NOMO-1 treated with dmso at 0.1 percent for 144 hours (cell line): ENCODE data around the gene IL32.
"Not testable (repeated sequence)": the region's sequence is repeated elsewhere in the genome, so short reads cannot be mapped to it uniquely, and the experiment has no call there.

ENCODE experiments used
- DNase-seq: peaks from one replicate; lab custom pipeline; 2025; ENCODE audit not compliant: unreplicated experiment; lab: John Stamatoyannopoulos, UW

Gene IL32

DNA sequence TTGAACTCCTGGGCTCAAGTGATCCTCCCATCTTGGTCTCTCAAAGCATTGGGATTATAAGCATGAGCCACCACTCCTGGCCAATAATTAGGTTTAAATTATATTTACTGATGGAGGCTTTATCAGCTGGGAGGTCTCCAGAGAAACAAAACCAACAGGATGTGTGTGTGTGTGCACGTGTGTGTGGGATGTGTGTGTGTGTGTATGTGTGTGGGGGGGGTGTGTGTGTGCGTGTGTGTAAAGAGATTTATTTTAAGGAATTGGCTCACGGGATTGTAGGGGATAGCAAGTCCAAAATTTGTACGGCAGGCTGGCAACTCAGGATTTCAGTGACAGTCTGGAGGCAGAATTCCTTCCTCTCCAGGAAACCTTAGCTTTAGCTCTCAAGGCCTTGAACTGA lies 14.4 kb upstream of the IL32 start:
- DNase-seq, result no peak

DNA sequence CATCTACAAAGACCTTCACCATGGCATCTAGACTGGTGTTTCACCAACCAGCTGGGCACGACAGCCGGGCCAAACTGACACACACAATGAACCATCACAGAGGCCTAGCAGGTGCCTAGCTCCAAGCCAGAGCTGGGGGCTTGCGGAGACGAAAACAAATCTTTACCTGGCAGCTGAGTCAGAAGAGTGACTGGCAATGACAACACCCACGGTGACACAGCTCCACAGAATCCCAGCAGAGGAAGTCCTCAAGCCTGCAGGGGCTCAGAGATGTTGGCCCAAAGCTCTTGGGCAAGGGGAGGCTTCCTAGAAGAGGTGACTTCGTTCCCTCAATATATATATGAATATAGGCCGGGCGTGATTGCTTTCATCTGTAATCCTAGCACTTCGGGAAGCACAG lies 13.9 kb upstream of the IL32 start:
- no peak for DNase-seq

DNA sequence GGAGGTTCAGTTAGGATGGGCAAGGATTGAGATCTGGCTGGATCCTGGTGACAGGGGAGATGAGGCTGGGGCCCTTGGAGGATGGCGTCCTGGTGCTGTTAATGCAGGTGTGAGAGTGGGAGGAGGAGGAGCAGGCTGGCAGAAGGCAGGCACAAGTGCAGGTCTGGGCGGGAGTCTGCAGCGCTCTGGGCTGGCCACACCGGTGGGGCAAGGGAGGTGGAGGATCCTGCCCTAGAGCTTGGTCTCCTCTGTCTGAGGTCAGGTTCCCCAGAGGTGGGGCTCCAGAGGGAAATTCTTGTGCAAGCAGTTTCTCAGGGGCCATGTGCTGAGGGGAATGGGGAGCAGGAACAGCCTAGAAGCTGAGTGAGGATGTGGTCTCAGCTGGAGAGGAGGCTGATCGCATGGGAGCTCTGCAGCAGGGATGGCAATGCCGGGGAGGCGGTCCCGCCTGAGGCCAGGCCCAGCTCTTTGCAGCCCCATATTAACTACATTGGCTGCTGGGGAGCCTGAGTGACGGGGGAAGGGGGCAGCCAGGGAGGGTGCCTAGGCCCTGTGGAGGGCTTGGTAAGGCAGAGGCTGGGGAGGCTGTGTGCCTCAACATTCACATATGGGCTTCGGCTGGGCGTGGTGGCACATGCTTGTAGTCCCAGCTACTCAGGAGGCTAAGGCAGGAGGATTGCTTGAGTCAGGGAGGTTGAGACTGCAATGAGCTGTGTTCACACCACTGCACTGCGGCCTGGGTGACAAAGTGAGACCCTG lies 12.7 kb upstream of the IL32 start:
- DNase-seq, result not testable (repeated sequence)

DNA sequence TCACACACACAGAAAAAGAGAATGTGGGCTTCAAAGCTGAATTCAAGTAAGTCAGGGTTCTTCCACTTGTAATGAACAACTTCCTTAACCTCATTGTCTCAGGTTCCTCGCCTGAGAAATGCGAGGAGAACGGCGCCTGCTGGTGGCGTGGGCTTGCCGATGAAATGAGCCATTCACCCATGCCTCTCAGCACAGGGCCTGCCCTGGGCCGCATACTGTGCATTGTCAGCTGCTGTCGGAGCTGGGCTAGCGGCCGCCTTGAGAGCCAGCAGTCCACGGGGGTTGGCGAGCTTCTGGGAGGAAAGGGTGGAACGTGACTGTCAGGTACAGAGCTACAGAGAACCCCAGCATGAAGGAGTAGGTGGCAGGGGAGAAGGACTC lies 12.1 kb upstream of the IL32 start:
- DNase-seq, result not testable (repeated sequence)

DNA sequence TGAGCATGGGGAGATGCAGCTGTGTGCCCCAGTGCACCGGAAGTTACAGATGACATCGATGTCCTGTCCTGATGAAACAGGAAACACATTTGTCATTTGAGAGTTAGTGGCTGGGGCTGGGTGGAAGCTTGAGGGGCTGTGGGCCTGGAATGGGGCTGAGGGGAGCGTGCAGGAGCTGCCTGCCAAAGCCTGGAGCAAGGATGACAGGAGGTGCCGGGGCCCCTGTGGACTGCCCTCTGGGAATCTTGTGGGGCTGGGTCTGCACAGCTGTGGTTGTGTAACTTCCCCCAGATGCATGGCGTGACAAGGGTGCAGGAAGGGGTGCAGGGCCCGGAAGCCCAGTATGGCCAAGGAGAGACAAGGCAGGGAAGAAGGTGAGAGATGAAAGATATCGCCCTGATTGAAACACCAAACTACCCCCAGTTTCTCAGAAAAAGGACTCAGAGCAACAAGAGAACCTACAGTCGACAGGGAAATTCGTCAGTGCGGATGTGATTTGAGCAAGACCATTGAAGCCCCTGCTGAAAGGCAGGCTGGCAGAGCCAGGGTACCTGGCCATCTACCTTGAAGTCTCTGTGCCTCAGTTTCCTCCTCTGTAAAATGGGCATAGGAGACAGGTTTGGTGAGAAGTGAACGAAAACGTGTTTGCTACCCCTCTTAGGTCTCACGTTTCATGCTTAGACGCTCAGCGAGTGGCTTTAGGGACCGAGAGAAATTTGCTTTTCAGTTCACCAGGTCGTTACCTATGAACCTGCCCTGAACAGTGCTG lies 10.3 kb upstream of the IL32 start:
- DNase-seq, result peak; percentile 54

DNA sequence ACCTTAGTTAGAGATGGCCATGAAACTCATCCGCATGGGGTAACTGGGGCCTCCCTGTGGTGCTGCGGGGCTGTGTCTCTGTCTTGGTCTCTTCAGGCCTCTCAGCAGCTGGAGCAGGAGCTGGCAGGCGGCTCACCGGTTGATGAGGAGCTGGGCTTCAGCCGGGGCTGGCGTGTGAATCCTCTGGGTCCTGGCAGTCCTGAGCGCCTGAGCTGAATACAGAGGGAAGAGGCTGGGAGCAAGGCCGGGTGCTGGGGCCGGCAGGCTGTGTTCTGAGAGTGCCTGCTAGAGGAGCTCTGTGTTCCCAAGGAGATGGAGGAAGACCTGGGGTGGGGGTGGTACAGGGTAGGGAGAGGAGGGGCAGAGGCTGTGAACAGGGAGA lies 9.7 kb upstream of the IL32 start:
- DNase-seq, result not testable (repeated sequence)

DNA sequence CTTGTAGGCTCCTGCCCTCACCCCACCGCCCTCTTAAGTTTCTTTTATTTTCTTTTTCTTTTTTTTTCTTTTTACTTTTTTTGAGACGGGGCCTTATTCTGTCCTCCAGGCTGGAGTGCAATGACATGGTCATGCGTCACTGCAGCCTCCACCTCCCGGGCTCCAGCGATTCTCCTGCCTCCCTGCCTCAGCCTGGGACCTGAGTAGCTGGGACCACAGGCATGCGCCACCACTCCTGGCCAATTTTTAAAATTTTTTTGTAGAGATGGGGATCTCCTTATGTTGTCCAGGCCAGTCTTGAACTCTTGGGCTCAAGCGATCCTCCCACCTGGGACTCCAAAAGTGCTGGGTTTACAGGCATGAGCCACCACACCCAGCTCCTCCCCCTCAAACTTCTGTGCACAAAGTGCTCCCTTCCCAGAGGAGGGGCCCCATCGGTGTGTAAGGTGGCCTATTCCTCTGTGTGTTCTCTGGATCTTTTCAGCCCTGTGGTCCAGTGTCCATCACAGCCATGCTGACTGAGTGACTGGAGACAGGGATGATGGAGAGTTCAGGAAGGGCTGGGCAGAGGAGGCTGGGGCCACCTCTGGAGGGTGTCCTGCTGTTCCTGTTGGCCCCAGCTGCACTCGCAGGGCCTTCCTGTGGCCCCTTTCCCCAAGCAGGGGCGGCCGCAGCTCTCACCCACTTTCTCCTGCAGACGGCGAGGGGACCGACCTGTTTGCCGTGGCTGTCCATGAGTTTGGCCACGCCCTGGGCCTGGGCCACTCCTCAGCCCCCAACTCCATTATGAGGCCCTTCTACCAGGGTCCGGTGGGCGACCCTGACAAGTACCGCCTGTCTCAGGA lies 8.9 kb upstream of the IL32 start:
- DNase-seq, result no peak

DNA sequence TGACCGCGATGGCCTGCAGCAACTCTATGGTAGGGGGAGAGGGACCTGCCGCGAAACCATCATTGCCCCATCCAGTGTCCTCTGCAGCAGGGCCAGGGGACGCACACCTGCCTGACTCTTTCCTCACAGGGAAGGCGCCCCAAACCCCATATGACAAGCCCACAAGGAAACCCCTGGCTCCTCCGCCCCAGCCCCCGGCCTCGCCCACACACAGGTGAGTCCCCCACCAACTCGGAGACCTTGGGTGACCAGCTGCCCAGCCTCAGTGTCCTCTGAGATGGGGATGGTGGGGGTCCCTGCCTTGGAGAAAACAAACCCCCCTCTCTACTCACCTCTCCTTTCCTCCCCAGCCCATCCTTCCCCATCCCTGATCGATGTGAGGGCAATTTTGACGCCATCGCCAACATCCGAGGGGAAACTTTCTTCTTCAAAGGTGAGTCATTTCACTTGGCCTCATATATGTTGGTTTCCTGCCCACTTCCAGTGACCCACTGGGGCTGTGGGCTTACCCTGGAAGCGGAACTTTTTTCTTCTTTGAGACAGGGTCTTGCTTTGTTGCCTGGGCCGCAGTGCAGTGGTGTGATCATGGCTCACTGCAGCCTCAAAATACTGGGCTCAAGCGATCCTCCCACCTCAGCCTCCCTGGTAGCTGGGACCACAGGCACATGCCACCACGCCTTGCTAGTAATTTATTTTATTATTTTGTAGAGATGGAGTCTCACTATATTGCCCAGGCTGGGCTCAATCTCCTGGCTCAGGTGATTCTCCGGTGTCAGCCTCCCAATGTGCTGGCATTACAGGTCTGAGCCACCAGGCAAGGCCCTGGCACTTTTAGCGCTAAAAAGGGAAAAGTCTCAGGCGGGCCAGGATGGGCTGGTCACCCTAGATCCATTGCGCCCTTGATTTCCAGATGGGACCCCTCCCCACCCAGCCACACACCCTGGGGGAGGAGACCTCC lies 8.0 kb upstream of the IL32 start:
- DNase-seq, result no peak

DNA sequence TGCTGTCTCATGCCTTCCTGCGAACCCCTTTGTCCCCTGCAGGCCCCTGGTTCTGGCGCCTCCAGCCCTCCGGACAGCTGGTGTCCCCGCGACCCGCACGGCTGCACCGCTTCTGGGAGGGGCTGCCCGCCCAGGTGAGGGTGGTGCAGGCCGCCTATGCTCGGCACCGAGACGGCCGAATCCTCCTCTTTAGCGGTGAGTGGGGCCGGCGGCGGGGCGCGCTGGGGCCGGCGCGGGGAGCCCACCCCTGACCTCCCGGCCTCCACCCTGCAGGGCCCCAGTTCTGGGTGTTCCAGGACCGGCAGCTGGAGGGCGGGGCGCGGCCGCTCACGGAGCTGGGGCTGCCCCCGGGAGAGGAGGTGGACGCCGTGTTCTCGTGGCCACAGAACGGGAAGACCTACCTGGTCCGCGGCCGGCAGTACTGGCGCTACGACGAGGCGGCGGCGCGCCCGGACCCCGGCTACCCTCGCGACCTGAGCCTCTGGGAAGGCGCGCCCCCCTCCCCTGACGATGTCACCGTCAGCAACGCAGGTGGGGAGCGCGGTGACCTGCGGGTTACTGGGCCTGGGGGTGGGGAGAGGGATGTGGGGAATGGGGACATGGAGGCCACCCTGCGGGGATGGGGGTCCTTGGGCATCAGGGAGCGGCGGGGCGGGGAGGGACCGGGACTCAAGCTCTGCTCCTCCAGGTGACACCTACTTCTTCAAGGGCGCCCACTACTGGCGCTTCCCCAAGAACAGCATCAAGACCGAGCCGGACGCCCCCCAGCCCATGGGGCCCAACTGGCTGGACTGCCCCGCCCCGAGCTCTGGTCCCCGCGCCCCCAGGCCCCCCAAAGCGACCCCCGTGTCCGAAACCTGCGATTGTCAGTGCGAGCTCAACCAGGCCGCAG lies 7.1 kb upstream of the IL32 start:
- DNase-seq, result no peak

DNA sequence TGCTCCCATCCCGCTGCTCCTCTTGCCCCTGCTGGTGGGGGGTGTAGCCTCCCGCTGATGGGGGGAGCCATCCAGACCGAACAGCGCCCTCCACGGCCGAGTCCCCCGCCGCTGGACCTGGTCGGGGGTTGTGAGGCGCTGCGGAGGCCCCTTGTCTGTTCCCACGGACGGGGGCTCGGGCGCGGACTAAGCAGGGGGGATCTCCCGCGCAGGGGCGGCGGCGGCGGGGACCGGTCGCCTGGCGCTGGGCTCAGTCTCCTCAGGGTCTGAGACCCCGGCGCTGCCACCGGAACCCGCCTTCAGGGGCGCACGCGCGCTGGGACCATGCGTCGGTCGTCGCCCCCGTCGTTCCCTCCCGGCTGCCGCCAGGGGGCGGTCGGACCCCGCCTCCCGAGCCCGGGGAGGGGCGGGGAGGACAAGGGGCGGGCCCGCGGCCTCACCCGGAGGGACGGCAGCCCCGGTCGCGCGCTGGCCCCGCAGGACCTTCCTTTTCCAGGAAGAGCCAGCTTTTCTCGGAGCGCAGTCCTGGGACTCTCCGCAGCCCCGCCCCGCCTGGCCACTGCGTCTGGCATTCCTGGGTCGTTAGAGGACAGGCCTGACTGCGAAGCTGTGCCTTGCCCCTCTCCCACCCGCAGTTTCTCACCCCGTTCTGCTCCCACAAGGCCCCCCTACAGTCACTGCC lies 6.3 kb upstream of the IL32 start:
- DNase-seq, result peak; percentile 22

DNA sequence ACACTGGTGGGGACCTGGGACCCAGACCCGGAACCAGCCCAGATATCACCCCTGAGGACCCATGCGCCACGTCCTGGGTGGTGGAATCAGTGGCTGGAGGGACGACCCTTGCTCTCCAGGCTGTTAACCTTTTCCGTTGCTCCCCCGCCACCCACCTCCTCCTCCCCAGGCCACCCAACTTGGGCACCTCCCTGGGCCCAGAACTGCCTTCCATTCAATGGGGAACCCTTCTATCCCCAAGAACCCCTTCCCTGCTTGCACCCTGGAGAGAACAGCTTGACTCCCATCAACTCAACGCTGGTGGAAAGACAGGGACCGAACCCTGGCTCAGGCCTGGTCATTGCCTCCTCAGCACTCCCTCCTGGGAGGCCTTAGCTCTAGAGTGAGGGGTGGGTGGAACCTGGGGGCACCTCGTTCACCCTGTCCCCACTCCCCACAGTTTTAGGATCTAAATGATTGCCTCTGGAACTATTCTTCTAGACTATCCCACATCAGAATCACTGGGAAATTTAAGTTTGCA lies 5.7 kb upstream of the IL32 start:
- DNase-seq, result no peak

DNA sequence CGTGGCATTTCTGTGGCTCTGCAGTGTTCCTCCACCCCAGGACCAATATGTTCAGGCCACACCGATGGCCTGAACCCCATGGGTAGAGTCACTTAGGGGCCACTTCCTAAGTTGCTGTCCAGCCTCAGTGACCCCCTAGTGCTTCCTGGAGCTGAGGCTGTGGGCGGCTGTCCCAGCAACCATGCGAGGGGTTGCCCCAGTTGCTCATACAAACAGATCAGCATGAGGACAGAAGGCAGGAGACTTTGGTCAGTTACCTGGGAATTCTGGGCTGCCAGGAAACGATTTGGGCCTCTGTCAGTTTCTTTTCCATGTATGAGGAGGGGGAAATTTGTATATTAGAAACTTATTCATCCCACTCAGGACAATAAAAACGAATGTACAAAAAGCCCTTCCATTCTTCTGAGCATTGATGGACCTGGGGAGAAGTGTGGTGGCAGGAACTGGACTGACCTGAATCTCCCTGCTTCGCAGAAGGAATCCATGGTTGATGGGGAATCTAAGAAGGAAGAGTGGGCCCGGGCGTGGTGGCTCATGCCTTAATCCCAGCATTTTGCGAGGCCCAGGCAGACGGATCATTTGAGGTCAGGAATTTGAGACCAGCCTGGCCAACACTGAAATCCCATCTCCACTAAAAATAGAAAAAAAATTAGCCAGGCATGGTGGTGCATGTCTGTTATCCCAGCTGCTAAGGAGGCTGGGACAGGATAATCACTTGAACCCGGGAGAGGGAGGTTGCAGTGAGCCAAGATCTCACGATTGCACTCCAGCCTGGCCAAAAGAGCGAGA lies 4.9 kb upstream of the IL32 start:
- no peak for DNase-seq

DNA sequence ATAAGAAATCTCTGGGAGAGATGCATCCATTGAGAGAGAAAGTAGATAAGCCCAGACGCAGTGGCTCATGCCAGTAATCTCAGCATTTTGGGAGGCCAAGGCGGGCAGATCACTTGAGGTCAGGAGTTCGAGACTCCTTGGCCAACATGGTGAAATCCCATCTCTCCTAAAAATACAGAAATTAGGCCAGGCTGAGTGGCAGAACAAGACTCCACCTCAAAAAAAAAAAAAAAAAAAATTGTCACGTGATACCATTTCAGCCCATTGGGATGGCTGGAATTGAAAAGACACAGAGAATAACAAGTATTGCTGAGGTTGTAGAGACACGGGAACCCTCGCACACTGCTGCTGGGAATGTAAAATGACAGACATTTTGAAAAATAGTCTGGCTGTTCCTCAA lies 2.9 kb upstream of the IL32 start:
- no peak for DNase-seq

DNA sequence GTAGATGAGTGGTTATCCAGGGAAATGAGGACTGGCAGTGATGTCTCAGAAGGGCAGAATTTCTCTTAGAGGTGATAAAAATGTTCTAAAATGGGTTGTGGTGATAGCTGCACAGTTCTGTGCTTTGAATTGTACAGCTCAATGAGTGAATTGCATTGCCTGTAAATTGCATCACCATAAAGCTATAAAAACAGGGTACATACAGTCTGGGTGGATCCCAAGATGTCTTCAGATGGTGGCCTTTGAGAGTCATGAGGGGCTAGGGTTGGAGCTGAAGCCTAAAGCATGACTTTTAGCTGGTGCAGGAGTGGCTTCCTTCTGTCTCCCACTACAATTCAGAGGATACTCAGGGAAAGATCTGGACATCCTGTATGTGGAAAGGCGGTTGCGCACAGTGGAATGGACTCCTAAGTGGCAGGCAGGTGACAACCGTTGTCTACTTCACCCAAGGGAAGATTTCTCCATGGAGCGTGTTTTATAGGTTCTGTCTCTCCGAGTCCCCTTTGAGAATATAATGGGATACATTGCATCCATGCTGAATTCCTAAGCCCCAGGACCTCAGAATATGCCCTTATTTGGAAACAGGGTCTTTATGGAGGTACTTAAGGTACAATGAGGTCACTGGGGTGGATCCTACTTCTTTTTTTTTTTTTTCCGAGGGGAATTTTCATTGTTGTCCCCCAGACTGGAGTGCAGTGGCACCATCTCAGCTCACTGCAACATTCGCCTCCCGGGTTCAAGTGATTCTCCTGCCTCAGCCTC lies 1.6 kb upstream of the IL32 start:
- no peak for DNase-seq

DNA sequence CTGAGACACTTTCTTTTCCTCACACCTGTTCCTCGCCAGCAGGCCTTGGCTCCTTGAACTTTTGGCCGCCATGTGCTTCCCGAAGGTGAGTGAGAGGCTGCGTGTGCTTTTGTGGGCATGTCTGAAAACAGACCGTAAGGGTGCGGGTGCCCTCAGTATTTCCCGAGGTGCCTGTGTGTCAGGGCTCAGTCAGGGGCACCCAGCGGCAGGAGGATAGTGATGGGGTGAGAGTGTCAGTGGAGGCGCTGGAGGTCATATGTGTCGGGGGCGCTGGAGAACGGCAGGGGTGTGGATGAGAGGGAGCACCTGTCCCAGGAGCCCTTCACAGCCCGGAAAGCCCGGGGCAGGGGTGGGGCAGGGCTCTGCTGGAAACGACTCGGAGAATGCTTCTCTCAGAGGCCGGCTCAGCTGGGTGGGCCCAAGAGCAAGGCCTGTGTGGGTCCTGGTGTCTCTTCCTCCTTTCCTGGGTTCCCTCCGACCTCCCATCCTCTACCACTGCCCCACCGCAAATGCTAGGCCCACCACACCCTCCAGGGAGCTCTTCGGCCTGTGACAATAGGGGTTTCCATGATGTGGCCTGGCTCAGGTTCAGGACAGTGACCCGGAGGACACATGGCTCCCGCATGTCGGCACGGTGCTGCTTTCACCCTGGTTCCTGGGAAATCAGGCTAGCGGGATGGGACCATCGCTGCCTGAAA lies 451 bp downstream of the IL32 start:
- DNase-seq, result no peak

DNA sequence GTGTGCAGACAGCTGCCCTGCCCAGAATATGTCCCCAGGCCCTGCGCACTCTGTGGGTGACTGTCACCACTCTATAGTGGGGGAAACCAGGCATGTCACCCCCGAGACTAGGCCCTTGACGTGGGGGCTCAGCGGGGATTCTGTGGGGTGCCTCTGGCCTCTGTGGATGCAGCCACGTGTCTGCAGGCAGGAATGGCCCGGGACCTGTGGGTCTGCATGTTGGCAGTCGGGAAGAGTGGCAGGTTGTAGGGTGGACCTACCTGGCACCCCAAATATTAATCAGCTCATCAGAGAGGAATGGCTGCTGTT lies 954 bp downstream of the IL32 start:
- DNase-seq, result no peak

DNA sequence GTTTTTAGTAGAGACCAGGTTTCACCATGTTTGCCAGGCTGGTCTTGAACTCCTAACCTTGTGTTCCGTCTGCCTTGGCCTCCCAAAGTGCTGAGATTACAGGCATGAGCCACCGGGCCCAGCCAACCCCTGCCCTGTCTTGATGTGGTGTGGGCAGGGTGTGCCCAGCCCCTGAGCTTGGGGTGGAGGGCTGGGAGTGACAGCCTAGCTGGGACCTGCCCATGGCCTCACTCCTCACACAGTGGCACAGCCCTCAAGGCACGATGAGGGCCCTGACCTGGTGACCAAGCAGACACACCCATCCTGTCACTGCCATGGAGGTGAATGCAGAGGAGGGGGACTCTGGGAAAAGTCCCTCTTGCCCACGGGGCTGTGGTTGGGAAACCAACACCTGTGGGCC lies 3.0 kb downstream of the IL32 start:
- DNase-seq, result no peak
